GM18907 (cell line): ENCODE results near the gene ZNF423.

Source experiments
- ATAC-seq: cut with Tn5 transposase; IDR thresholded peaks from one replicate; pipeline ENCODE4 v1.9.1; 2021; ENCODE audit warnings: mild to moderate bottlenecking, moderate library complexity; ENCODE audit not compliant: unreplicated experiment

Gene ZNF423

DNA sequence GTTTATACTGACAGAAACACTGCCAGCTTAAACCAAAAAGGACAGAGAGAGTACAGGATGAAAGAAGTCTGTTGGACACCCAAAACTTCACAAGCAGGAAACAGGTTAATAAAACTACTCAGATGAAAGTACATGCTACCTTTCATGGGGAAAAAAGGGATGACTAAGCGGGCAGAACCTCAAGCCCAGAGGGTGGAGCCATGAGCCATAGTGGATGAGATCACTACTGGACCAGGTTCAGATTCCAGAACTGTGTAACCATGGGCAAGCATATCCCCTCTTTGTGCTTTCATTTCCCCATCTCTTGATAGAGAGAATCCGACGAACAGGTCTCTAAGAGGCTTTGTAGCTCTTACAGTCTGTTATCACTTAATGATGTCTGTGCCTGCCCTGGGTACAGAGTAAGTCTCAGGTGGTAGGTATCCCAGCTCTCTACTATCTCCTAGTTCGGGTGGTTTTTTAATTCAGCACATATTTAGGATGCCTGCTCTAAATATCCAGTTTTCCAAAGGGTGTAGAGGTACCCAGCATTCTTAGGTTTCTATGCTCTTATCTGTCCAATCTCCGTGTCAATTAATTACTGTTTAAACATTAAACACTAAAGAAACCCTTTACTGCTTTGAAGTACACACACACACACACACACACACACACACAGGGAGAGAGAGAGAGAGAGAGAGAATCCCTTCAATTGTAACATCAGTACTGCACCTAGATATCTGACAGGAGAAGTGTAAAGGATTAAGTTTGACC lies 206.7 kb downstream of the ZNF423 start:
- ATAC-seq: no peak

DNA sequence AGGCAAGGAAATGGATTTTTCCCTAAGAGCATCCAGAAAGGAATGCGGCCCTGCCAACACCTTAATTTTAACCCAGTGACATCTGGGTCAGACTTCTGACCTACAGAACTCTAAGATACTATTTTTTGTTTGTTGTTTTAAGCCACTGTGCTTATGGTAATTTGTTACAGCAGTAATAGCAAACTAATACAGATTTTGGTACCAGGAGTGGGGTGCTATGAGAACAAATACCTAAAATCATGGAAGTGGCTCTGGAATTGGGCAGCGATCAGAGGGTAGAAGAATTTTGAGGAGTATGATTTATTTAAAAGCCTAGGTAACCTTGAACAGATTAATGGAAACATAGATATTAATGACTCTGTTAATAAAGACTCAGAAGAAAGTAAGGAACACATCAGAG lies 208.2 kb downstream of the ZNF423 start:
- ATAC-seq: no peak

DNA sequence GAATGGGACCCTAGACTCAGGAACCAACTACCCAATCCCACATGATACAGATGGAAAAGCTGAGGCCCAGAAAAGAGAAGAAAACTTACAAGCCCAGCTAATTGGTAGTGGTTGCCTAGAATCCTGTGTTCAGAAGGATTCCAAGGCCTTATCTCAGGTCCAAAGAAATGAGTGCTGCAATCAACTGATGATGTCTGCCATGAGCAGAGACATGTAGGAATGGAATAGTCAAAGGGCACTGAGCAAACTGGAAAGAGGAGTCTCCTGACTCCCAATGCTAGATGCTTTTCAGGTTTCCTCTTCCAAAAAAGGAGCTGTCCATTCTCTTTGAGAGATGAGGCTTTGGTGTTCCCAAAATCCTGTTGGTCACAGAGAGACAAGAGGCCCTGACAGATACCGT lies 210.6 kb downstream of the ZNF423 start:
- ATAC-seq: no peak

DNA sequence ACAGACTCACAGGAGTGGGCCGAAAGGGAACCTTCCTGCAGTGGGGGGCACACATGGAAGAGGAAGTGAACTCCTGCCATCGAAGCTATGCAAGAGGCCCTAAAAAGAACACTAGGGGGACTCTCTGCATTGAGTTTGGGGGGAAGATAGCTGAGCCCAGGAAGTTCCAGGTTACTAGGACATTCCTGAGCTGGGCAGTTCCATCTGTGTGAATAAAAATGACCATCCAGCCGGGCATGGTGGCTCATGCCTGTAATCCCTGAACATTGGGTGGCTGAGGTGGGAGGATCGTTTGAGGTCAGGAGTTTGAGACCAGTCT lies 211.8 kb downstream of the ZNF423 start:
- ATAC-seq: no peak

DNA sequence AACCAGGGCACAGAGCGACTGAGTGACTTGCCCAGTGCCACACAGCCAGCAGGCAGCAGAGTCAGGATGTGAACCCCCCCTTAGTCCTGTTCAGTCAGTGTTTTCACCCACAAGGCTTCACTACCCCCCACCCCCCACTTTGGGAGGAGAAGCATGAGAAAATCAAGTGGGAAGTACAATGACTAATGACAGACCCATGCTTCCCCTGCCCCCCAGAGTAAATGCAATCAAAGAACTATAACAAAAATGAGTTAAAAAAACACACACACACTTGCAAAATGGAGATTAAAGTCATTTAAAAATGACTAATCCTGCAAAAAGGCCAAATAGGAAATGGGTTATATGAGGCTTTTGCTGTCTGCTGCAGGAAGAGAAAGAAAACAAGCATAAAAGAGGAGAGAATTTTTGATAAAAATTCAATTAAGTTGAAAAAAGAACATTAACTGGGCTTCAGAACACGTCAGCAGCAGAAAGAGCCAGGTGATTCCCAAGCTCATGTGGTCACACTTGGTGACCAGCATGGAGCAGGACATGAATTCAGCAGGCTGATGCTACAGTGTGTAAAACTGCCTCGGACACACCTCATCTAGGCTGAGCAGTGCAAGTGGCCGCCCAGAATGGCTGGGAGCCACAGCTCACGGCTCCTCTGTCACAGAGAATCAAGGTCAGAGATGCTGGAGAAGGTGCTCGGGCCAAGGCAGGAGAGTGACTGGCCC lies 212.3 kb downstream of the ZNF423 start:
- no peak for ATAC-seq

DNA sequence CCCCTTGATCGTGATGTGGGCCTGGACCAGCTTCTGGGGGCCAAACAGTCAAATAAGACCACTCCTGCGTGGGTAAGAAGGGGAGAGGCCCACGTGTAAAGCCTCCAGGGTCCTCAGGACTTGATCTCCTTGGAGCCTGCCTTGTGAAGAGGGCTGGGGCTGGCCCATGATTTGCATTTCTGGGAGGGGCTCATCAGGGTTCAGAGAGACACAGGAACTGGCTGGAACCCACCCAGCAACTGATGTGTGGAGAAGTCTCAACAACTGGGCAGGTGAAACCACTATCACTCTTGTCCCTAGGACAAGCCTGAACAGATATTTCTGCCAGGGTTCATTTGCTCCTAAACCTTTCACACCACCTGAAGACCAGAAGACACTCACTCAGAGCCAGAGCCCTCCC lies 214.7 kb downstream of the ZNF423 start:
- ATAC-seq: no peak

DNA sequence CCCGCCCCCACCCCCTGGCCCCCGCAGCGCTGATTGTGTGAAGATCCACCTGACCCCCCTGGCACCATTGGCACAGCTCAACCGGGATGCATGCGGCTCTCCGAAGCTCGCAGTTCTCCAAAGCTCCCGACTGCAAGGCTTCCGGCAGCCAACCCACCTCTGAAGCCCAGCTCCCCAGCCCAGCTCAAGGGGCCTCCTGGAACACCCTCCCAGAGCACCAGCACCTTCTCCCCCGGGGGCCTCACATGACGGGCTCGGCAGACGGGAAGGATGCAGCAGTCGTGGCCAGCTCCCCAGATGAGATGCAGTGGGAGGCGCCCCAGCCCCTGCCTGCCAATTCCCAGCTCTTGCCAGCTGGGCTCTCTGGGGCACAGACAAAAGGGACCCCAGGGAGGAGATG lies 215.3 kb downstream of the ZNF423 start:
- no peak for ATAC-seq

DNA sequence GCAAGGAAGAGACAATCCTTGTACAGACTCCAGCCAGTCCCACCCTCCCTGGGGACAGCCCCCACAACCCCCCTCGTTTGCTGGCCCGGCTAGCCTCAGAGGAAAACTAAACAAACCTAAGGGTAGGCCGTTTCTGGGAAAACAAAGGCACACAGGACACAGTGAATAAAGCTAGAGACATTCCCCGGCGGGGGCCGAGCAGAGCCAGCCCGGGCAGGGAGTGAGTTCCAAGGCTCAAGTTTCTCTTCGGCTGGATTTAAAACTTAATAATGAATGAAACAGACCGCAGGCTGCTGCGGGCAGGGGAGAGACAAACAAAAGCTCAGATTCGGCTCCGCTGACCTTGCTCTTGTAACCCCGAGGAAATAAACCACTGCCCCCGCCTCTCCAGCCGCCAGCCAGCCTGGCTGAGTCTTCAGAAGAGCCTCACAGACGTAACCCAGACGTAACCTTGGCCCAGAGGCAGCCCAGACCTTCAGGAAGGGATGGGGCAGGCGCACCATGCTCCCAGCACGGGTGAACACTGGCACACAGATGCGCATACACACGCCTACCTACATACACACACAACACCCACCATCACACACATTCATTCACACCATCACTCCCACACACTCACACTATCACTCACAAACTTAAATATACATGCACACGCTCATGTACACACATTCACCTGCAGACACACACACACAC lies 216.0 kb downstream of the ZNF423 start:
- no peak for ATAC-seq

DNA sequence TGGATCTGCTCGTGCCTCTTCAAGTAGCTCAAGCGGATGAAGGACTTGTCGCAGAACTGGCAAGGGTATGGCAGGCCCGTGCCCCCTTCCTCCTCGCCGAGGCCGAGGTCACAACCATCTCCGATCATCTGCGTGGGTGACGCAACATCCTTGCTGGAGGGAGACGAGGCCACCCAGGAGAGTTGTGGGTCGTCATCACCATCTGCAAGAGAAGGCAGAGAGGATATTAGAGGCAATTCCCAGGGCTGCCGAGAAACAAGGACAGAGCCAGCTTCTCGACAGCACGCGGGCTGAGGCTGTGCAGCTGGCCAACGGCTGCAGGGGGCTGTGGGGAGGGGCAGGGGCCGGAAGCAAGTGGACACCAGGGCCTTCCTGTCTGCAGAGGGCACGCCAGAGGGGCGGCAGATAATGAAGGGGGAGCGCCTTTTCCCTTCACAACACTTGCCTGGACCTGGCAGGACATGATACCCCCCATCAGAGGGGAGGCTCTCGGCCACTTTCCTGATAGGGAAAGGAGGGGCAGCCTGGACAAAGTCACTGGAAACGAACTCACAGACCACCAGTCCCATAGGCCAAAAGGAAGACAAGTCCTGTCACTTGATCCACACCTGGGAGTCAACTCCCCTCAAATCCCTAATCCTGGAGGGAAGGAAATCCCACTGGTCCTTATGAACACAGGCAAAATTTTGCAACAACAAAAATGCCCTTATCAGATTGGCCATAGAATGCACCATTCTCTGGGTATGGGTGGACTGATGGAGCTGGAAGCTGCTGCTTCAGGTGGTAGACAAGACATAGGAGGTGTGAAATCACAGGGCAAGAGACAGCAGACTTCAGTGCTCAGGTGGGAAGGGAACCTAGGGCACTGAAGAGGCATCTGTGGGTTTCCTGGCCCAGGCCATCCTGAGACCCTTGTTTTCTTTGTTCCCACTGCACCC lies 217.0 kb downstream of the ZNF423 start:
- no peak for ATAC-seq

DNA sequence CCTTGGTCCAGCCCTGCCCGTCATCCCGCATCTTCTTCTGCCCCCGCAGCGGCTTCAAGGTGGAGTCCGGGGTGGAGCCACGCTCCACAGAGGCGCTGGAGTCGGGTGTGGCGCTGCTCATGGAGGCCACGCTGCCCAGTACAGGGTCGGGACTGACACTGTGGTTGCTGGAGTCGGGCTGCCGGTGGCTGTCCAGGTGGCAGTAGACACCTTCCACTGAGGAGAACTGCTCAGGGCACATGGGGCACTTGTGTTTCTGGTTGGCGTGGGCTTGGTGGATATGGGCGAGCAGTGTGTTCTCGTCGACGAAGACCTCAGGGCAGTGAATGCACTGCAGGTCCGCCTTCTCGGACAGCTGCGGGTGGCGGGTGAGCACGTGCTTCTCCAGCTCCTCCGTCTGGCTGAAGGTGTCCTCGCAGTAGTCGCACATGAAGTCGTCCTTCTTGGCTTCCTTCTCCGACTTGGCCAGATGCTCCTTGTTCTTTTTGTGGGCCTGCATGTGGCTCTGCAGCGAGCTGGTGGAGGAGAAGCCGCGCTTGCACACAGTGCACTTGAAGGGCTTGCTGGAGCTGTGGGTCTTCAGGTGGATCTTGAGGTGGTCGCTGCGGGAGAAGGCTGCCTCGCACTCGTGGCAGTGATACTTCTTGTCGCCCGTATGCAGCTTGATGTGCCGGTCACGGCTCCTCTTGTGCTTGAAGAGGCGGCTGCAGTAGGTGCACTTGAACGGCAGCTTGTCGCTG lies 217.8 kb downstream of the ZNF423 start:
- ATAC-seq: no peak

DNA sequence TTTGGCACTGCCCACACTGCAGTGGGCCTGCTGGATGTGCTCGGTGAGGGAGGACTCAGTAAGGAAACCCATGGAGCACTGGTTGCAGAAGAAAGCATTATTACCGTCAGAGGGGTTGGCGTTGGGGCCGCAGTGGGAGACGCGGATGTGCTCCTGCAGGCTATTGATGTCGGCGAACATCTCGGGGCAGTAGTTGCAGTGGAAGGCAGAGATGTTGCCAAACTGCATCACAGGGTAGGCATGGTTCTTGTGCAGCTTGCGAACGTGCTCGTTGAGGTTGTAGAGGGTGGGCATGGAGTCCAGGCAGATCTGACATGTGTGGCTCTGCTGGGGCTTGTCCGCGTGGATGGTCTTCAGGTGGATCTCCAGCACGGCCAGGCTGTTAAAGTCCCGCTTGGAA lies 218.4 kb downstream of the ZNF423 start:
- ATAC-seq: no peak

DNA sequence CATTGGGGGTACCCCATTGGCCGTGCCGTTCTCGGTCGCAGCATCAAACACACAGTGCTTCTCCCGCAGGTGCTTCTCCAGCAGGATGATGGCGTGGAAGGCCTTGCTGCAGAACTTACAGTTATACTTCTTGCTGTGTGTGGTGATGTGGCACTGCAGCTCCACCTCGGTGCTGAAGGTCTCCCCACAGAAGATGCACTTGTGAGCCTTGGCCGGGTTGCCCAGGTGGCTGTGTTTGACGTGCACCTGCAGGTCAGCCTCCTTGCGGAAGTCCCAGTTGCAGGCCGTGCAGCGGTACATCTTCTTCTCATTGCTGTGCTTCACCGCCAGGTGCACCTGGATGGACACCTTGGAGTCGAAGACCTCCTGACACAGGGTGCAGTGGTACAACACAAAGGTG lies 219.3 kb downstream of the ZNF423 start:
- ATAC-seq: no peak

DNA sequence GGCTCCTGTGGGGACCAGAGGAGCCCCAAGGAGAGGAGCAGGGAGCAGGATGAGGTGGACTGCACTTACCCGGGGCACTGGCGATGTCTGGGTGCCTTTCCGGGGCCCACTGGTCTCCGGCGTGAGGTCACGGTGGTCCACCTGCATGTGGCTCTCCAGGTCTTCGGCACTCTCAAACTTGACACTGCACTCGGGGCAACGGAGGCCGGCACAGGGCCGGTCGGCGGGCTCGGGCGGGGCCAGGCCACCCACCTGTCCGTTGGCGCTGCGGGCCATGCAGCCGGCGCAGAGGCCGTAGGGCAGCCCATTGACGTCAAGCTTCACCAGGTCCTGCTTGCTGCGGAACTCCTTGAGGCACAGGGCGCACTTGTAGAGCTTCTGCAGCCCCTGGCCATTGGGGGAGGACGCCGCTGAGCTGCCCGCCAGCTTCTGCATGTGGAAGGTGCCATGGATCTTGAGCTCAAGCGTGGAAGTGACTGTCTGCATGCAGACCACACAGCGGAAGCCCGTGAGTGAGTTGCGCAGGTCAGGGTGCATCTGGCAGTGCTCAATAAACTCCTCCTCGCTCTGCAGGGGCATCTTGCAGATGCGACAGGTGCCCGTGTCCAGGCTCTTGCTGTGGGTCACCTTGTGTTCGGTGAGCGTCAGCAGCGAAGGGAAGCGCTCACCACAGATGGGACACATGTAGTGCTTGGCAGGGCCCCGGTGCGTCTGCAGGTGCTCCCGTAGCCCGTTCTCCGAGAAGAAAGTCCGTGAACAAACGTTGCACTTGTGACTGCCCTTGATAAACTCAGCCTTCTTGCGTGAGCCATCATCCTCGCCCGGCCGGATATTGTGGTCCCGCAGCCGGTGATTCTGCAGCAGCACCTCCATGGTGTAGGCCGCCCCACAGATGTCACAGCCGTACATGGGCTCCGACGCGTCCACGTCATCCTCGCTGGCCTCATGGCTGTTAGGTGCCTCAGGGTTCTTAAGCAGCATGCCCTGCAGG lies 220.0 kb downstream of the ZNF423 start:
- no peak for ATAC-seq

DNA sequence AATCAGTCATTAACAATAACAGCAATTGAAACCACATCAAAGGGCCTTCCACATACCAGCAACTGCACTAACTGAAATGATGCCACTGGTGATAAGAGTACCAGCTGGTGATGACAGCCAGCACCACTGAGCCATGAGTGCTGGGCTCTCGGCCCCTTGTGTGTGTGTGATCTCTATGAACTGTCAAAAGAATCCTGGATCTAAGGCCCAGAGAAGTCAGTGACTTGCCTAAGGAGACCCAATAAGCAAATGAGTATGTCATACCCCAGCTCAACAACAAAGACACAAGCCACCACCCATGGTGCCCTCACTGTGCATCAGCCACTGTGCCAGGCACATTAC lies 220.9 kb downstream of the ZNF423 start:
- ATAC-seq: no peak

DNA sequence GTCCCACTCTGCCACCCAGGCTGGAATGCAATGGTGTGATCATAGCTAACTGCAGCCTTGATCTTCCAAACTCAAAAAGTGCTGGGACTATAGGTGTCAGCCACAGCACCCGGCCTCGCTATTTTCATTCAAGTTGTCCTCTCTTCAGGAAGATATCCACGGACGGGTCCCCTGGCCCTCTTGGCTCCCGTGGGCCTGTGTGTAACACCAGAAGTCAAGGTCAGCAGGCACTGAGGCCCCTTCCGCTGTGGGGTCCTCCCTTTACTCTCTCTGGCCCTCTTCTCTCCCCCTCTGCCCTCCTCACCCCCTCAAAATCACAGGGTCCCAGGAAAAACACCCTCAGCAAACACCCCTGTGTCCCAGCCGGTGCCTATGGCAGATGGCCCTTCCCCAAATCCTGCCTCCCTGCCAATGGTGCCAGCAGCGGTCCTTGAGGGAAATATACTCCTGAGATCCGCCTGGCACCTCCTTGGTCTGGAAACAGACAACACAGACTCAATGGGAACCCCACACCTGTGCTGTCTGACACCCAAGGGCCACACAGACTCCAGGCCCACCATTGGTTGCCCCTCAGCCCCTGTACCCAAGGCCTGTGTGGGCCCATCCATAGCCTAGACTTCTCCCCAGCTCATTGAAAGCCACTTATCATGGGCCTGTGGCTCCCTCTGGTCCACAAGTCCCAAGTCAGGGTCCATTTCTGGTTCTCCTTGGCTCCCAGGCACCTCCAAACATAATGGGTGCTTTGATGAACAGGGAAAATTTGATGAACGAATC lies 221.5 kb downstream of the ZNF423 start:
- no peak for ATAC-seq

DNA sequence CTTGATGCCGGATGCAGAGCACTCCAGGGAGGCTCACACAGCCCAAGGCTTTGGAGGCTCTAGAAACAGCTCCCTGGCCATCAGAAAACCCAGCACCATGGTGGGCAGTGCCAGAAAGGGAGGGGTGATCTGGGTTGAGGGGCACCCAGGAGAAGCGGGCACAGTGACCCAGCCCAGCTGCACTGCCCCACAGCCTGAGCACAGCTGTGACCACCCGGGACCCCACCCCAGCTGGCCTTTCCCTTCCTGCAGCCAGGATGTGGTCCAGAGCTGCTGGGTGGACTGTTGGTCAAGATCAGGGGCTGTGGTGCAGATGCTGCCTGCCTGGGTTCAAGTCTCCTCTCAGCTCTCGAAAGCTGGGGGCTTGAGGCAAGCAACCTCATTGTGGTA lies 223.1 kb downstream of the ZNF423 start:
- no peak for ATAC-seq

DNA sequence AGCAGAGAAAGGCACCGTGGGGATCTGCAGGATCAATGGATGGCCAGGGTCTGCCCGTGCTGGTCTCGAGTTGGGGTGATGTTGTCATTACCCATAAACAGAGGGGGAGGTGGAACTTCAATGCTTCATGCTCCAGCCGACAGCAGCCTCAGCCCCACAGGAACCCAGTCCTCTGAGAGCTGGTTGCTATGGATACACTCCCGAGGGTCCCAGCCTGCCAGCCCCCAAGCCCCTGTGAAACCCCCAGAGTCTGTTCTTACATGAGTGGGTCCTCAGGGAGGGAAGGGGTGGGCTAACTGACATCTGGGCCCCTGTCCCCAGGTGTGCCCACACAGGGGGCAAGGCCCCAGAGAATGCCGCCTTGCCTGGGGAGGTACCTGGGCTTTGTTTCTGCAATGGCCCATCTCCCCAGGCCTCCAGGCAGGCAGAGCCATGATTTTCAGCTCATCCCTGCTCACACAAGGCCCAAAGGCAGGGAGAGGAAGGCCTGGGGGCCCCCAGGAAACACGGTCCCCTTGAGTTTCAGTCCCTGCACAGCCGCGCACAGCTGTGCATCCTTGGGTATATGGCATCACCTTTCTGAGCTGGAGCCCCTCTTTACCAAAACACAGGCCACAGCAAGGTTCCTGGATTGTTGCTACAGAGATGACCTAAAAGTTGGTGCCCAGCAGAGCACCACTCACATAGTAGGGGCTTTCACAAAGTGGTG lies 223.7 kb downstream of the ZNF423 start:
- no peak for ATAC-seq
